SHP77 treated with DMSO at 0.1 percent for 48 hours (cell line): ENCODE data around the gene UBTD1.
"Not testable (repeated sequence)": the region's sequence is repeated elsewhere in the genome, so short reads cannot be mapped to it uniquely, and the experiment has no call there.

Source experiments
- DNase-seq: peaks from one replicate; lab custom pipeline; 2025; lab: John Stamatoyannopoulos, UW

Gene UBTD1

DNA sequence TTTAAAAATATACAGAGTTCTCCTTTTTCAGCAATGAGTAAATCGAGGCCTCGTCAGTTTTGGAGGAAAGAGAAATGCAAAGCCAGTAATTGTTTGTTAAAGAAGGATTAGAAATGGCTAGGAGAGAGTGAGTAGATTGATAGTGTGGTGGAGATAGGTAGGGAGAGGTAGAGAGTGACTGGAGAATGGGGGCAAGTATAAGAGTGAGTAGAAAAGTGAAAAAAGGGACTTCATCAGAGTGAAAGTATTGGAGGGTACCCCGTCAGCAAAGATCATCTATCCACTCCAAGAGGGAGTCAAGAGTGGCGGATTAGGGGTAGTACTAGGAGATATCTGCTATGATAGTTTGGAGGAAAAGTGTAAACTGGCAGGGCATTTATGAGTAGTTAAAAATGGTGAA, 64.6 kb downstream of the UBTD1 start:
- no peak for DNase-seq

DNA sequence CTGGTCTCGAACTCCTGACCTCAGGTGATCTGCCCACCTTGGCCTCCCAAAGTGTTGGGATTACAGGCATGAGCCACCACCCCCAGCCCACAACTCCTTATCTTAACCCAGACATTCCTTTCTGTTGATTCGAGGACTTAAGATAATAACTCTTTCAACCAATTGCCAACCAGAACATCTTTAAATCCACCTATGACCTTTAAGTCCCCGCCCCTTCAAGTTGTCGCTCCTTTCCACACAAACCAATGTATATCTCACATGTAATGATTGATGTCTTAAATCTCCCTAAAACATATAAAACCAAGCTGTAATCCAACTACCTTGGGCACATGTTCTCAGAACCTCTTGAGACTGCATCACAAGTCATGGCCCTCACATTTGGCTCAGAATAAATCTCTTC, 66.1 kb downstream of the UBTD1 start:
- DNase-seq = no peak

DNA sequence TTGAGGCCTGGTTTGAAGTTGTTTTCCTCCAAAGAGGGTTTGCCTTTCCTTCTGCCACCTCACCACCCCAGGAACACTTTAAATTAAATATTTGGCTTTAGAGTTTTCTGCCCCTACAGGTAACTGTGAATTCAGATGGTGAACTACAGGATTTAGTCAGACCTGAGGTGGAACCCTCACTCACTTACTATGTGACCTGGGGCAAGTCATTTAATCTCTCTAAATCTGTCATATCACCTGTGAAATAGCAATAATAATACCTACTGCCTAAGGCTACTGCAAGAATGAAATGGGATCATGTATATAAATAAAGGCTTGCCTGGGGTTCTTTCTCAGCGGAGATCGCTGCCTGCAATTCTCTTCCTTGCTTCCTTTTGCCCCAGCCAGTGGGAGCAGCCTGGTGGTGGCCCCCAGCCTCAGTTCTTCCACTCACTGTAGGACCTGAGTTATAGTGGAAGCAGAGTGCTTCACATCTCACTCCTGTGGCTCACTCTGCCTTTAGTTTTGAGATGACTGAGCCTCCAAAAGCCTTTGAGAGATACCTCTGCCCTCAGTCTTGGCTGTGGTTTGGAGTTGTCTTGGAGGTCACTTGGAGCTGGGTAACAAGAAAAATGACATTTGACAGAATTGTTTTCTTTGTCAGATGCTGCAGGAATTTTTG, 67.7 kb downstream of the UBTD1 start:
- DNase-seq = no peak

DNA sequence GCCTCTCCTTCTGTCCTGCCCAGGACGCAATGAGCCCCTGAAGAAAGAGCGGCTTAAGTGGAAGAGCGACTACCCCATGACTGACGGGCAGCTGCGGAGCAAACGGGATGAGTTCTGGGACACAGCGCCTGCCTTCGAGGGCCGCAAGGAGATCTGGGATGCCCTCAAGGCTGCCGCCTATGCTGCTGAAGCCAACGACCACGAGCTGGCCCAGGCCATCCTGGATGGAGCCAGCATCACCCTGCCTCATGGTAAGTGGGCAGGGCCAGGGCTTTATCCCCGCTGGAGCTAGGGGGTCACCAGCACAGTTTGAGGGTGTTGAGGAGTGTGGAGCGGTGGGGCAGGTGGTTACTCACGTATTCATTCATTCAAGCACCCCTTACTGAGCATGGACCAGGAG, 69.2 kb downstream of the UBTD1 start:
- DNase-seq = no peak

DNA sequence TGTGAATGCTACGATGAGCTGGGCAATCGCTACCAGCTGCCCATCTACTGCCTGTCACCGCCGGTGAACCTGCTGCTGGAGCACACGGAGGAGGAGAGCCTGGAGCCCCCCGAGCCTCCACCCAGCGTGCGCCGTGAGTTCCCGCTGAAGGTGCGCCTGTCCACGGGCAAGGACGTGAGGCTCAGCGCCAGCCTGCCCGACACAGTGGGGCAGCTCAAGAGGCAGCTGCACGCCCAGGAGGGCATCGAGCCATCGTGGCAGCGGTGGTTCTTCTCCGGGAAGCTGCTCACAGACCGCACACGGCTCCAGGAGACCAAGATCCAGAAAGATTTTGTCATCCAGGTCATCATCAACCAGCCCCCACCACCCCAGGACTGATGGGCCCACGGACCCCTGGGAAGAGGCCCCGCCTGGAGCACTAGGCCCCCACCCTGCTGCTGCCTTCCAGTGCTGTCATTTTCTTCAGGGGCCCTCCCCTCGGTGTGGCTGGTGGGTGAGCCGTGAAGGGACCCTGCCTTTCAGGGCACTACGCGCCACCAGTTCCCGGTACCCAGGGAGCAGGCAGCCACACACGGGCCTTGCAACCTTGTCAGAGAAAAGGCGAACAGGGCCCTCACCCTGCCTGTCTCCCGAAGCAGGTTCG, 71.5 kb downstream of the UBTD1 start:
- no peak for DNase-seq

DNA sequence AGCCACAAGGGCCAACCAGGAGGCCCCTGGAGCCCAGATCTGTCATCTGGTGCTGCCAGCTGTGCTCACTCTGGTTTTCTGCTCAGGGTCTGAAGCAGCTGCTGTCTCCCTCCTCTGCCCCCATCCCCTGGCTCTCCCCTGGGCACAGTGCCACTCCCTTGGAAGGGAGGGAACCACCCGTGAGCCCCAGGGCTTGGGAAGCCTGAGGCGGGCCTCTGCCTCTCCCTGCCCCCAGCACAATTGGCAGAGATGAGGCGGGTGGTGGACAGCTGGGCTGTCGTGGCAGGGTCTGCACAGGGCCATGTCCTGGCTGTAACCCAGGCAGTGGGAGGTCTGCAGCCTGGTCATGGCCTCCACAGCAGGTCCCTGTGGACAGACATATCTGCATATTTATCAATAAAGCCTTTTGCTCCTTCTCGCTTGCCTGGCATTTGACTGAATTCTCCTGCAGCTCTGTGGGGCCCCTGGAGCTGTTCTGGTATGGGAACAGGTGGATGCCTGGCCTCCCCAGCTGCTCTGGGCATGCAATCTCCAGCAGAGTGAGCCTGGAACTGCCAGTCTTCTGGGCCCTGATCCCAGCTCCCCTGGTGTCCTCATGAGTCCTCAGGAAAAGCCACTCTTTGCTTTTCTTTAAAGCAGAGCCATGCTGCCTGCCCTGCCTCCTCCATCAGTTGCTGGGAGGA, 72.2 kb downstream of the UBTD1 start:
- no peak for DNase-seq

DNA sequence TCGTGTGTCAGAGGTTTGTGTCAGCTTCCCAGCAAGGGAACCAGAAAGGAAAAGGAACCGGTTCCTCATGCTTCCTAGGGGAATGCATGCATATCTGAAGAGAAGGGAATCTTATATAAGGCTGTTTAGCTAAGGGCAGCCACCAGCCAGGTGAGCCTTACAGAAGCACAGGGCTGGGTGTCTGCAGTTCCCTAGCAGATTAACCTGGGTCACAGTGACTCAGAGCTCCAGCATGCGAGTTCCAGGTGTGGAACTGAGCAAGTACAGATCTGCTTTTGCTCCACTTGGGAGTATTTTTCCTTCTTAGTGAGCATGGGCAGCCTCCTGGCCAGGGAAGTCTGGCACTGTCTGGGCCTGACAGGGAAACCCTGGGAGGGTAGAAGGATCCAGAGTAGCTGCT, 72.9 kb downstream of the UBTD1 start:
- no peak for DNase-seq

DNA sequence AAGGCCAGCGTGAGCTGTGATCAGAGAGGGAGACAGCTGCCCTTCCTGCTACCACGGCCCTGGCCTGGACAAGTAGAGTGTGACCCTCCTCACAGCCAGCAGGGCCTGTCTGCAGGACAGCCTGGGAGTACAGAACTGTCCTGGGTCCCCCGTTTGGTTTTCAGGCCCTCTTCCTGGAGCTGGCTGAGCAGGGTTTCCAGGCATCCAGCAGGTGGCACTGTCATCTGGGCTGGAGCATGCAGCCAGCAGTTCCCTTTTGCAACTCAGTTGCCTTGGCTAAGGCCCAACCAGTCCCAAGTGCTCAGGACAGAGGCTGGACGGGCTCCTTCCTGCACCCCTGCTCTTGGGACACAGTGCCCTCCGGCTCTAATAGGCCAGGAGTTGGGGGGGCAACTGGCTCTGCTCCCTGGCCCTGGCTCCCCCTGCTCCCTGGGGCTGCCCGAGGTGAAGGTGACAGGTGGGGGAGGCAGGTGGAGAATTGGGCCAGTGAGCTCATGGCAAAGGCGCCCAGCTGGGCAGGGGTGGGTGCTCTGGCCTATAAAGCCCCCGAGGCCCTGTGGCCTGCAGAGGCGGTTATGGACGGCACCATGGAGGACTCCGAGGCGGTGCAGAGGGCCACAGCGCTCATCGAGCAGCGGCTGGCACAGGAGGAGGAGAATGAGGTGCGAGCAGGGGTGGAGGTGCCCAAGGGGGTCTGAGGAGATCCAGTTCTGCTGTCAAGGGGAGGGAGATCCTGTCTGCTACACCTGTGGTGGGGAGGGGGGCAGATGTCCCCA, 73.7 kb downstream of the UBTD1 start, which contains the start of gene ANKRD2:
ANKRD2 (plus strand) TSS at position 566 of the 776 bp plus-strand sequence; CDS start at position 576, 10 bp downstream.
- DNase-seq = peak; percentile 34

DNA sequence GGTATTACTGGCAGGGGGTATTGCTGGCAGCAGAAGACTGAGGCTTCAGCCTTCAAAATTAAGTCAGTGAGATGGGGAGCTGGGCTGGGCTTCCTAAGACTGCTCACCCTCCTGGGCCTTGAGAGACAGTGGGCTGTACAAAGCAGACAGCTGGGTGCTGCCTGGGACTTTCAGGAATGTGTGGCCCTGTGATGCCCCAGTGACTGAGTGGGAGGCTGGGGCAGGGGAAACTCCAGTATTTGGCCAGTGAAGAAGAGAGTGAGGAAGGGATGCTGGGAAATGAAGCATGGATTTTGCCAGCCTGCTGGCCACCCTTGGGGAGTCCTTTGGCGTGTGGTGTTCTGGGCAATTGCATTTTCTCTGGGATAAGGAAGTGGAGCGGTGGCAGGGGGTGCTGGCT, 74.3 kb downstream of the UBTD1 start:
- no peak for DNase-seq

DNA sequence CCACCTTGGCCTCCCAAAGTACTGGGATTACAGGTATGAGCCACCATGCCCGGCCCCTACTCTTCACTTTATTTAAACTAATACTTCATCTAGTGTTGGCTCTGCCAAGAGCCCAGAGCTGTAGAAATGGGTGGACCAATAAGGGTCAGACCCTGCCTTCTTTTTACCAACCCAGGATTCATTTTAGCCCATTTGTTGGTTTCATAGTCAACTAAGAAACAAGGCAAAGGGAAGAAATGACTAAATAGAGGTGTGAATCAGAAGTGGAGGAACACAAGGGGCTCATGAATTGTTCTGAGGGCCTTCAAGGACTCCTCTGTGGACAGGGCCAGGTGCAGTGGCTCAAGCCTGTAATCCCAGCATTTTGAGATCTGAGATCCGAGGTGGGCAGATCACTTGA, 74.9 kb downstream of the UBTD1 start:
- DNase-seq = no peak

DNA sequence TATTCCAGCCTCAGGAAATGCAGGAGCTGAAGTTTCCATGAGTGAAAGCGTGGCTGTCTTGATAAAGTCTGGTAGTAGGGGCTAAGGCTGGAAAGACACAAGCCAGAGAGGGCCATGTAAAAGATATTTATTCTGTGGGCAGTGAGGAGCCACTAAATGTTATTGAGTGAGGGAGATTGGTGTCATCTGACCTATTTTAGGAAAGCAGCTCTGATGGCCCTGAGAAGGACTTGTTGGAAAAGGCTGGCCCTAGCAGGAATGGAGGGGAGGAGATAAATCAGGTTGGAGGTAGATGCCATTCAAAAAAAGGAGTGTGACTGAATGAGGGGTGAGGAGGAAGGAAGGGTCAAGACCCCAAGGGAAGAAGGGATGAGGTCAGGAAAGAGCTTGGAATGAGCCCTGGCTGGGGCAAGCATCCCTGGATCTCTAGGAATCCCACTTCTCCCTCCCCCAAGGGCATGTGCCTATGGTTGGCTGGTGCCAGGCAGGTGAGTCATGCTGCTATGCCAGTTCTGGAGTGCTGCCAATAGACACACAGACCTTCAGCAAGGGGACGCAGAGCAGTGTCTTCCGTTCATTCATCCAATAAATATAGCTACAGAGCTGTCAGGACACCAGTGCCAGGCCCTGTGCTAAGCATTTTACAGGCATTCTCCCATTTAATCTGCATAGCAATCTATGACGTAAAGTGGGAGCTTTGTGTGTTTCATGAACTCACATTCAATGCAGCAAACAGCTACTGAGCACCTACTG, 75.8 kb downstream of the UBTD1 start:
- peak; percentile 83 for DNase-seq

DNA sequence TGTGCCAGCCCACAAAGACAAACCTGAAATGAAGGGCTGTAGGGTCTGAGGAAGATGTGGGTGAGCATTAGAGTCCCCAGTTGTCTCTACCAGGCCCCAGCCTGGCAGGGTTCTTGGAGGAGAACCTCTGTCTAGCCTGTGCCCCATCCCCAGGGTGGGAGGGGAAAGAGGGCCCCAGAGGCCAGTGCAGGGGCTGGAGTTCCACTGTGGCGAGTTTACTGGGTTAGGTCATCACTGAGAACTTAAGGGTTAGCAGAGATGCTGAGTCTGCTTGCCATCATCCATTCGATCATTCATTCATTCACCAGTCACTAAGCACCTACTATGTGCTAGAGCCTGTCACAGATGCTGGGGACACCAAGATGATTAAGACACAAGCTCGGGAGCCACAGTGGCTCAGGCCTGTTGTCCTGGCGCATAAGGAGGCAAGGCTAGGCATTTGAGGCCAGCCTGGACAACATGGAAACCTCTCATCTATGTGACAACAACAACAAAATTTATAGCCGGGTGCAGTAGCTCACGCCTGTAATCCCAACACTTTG, 76.5 kb downstream of the UBTD1 start:
- no peak for DNase-seq

DNA sequence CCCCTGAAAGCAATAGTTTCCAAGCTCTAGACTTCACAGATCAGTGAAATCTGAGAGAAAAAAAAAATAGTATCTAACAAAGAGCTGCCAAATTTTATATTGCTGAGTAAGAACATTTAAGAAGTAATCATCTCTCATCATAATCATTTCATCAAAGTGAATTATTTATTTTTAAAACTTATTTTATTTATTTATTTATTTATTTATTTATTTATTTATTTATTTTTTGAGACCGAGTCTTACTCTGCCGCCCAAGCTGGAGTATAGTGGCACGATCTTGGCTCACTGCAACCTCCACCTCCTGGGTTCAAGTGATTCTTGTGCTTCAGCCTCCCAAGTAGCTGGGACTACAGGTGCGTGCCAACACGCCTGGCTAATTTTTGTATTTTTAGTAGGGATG, 77.8 kb downstream of the UBTD1 start:
- DNase-seq = not testable (repeated sequence)

DNA sequence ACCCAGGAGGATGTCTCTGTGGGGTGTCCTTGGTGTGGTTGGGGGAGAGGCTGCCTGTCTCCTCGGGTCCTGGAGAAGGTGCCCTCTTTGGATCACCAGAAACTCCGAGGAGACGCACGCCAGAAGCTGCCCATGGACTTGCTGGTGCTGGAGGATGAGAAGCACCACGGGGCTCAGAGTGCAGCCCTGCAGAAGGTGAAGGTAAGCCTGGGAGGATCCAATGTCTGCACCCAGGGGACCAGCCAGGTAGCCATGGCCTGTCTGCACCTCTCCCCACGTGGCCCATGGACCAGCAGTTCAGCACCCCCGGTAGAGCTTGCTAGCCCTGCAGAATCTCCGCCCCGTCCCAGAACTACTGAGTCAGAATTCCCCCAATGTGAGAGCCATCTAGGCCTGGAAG, 79.0 kb downstream of the UBTD1 start:
- DNase-seq = no peak

DNA sequence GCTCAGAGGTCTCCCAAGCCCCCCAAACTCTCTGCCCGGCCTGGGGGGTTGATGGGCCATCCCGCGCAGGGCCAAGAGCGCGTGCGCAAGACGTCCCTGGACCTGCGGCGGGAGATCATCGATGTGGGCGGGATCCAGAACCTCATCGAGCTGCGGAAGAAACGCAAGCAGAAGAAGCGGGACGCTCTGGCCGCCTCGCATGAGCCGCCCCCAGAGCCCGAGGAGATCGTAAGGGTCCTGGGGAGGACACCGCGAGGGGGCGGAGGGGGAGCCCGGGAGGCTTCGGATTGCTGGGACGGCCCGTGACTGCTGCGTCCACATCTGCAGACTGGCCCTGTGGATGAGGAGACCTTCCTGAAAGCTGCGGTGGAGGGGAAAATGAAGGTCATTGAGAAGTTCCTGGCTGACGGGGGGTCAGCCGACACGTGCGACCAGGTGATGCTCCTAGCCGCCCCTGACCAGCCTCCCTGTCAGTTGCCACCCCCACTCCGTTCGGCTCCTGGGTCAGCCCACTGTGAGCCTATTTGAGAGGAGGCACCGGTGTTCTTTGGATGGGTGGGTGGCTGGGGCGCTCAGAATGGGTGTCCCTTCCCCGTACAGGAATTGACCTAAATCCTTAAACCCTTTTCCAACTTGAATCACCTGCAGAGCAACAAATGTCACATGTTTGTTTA, 79.6 kb downstream of the UBTD1 start:
- DNase-seq = no peak

DNA sequence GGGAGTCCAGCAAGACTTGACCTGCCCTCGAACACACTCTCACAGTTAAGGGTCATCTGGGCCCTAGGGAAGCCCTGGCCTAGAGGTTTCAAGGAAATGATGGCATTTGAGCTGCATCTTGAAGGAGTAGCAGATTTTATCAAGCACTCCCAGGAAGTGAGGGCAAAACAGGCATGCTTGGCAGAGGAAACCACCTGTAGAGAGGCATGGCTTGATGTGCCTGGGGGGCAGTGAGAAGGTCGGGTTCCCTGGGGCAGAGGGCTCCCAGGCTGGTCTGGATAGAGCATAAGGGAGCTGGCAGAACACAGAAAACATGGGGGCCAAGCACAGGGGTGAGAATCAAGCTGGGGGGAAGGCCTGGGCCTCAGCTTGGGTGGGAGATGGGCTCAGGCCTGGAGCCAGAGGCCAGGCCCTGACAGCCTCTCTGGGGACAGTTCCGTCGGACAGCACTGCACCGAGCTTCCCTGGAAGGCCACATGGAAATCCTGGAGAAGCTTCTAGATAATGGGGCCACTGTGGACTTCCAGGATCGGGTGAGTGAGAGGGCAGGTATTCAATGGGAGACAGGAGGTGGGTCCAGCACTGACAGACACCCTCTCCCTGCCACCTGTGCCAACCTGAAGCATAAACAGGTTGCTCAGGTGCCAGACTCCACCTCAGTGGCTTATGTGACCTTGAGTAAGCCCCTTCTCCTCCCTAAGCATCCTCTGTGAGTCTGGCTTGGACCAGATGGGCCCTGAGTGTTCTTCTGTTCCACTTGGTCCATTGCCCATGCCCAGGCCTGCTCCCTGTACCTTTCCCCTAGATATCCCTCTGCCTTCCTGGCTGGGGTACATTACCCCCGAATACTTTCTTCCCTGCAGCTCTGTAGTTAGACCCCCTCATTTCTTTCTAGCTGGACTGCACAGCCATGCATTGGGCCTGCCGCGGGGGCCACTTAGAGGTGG, 82.0 kb downstream of the UBTD1 start:
- no peak for DNase-seq

DNA sequence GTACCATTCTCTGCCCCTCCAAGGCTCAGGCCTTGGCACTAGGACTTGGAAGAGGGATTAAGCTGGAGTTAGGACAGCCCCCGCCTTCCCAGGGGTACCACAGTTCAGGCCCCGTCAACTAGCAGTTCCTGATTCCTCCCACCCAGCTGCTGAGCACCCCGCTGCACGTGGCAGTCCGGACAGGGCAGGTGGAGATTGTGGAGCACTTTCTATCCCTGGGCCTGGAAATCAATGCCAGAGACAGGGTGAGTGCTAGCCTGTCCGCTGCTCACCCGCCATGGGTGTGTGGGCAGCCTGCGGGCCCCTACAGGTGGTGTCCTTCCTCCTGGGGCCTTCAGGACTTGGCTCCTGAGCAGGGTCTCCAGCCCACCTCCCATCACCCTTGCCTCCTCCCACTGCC, 83.4 kb downstream of the UBTD1 start:
- no peak for DNase-seq

DNA sequence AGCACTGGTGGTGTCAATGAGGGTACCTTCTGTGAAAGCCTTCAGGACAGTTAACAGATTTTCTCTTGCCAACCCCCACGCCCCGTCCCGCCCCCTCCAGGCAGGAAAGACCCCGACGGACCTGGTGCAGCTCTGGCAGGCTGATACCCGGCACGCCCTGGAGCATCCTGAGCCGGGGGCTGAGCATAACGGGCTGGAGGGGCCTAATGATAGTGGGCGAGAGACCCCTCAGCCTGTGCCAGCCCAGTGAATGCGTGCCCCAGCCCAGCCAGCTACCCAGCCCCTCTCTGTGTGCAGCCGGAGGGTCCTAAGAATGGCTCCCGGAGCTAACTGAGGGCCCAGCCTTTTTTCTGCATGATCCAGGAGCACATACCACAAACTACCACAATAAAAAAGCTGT, 84.8 kb downstream of the UBTD1 start:
- no peak for DNase-seq

DNA sequence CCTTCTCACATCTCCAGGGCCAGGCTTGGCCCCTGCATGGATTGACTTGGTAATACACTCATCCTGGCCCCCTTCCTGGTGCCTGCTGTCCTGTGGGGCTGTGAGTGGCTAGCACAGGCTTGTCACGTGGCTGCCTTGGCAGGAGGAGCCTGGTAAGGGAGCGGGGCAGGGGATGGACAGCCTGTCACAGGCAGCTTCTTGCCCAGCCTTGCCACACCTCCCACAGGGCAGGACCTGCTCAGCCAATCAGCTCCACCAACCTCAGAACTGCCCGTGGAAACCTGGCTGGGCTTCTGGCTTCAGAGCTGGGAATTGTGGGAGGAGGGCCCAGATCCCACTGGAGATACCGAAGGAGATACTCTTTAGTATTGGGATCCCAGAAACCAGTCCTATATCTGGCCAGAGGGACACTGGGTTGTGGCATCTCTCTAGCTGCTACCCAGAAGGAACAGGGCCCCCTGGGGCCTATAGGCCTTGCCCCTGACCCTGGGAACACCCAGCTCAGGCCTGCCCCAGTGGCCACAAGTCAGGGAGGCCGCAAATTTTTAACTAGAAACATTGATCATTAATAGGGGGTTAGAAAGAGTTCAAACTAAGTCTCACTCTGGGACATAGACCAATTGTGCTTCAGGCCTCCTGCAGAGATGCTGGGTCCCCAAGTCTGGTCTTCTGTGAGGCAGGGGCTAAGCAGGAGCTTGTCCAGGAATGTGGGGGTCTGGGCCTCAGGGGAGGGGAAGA, 85.5 kb downstream of the UBTD1 start, which contains the start of gene HOGA1:
HOGA1 (plus strand) TSS at position 330 of the 738 bp plus-strand sequence; CDS start at position 645, 315 bp downstream.
- peak; percentile 76 for DNase-seq
